GM23248 (cell line): ENCODE measurements around the gene CCM2L.

ENCODE experiments used
- EZH2 ChIP-seq: fragments of 200-600 bp; sonication (generic); IDR thresholded peaks from 2 replicates; pipeline ENCODE4 v1.6.1; 2018; ENCODE audit warnings: antibody characterized with exemption, mild to moderate bottlenecking; ENCODE audit not compliant: insufficient read depth, poor library complexity, severe bottlenecking
- EZH2phosphoT487 ChIP-seq: fragments of 200-600 bp; sonication (generic); IDR thresholded peaks from 2 replicates; pipeline ENCODE4 v1.6.1; 2018; ENCODE audit warnings: antibody characterized with exemption, moderate library complexity, mild to moderate bottlenecking, low read depth; ENCODE audit not compliant: insufficient read depth

DNA sequence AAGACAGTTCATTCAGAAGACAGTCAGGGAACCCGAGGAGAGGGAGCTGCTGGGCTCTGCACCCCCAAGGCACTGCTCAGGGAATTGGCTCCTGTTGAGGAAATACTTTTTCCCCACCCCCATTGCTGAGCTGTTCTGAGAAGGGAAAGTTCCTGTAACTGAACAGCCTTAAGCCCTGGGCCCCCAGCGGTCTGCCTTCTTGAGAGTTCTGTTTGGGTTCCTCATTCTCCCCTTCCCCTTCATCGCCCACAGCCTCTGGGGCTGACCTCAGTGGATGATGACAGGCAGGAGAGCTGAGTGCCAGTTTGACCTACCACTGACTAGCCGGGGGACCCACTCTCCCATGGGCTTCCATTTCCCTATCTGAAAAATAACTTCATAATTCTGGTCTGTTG is 52.5 kb downstream of the CCM2L start:
- TF ChIP-seq EZH2 (no peak), EZH2phosphoT487 (no peak)
